GM19025 (cell line): ENCODE data around the gene CAPS.
"Not testable (repeated sequence)": the region's sequence is repeated elsewhere in the genome, so short reads cannot be mapped to it uniquely, and the experiment has no call there.

Source experiments
- ATAC-seq: cut with Tn5 transposase; IDR thresholded peaks from one replicate; pipeline ENCODE4 v1.9.1; 2021; ENCODE audit warnings: mild to moderate bottlenecking, low read depth, moderate library complexity; ENCODE audit not compliant: unreplicated experiment

CAPS gene

DNA sequence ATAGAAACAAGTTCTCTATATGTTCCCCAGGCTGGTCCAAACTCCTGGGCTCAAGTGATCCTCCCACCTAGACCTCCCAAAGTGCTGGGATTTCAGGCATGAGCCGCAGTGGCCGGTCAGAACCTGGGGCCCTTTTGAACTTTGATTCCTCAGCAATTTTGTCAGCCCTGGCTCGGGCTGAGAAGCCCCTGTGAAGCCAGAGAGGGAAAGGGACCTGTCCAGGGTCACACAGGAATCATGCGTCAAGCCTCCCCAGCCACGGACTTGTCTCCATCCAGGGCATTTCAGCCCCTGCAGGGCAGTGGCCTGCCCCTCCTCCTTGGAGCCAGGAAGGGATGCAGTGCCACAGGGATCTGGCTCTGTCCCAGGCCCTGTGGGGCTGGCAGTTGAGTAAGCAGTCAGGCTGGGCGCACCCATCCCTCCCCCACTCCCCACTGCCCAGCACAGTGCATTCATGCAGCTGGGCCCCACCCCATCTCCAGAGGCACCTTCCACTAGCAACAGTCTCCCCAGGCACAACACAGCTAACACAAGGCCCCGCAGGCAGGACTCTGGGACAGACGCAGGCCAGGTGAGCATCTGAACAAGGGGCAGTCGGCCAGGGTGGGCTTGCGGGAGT, at the start of gene CAPS:
Gene CAPS (plus strand): TSS at position 516 of the 619 bp plus-strand sequence. CDS start 153 bp downstream, outside the sequence.
- no peak for ATAC-seq

DNA sequence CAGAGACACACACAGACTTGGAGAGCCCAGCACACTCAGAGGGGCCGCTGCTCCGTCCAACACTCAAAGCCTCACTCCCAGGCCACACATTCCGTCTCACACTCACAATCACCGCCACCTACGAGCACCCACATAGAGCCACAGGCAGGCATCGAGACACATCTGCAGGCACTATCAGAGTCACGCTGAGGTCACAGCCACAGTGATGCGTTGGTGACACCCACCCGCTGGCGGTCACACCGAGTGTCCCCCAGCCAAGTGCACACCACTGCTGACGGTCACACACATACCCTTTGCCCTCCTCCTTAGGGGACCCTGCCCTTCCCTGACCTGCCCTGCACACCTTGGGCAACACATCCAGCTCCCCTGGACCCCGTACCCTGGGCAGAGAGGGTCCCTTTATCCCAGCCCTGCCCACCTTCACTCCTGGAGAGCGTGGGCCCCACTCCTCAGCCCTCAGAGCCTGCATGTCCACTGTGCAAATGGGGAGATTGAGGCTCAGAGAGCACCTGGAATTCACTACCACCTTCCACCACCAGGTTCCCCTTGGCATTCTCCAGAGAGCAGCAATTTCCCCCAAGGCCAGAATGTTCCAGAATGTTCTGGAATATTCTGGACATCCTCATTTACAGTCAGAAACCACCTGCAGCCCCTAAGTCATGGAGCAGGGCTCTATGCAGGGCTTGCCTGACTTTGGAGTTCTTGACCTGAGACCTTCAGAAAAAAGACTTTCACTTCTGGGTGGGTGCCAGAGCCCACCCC, 49.1 kb upstream of the CAPS start:
- ATAC-seq = no peak

DNA sequence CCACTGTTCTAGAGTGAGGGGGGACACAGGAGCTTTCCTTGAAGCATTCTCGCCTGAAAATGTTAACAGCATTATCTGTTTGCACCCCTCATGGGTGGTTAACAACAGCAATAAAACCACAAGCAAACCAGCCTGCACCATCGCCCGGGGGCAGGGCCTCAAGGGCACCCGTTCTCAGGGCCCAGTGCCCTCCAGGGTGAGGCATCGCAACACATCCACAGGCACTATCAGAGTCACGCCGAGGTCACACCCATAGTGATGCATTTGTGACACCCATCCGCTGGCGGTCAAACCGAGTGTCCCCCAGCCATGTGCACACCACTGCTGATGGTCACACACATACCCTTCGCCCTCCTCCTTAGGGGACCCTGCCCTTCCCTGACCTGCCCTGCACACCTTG, 48.3 kb upstream of the CAPS start:
- no peak for ATAC-seq

DNA sequence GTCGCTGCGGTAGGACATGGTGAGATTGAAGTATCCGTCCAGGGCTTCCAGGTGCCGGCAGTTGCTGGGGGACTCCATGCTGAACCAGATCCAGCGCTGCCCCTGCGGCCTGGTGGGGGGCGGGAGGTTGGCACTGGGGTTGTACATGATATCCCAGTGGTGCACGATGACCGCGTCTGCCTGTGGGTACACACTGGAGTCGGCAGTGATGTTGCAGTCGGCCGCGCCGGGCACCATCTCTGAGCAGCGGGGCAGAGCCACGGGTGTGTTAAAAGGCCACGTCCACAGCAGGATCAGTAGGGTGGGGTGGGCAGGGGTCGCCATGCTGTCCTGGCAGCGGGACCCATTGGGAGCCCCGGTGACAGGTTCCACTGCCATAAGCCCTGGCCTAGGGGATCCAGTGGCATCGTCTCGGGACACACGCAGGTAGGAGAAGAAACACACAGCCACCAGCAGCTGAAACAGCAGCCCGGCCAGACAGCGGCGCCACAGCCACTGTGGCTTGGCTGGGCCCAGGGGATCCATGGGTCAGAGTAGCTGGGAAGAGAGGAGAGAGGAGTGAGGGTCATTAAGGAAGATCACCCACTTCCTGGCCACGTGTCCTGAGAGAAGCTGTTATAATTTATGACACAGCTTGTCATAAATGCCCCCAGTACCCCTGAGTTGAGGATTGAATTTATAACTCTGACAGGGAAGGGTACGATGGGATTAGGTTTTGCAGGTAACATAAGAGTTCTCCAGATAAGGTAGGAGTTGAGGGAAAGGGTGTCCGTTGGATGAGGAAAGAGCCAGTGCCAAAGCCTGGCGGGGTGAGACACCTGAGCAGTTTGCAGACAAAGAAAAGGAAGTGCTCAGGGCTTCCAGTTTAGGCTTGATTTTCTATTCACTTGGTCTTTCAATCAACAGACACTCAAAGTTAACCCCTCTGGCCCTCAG, 46.6 kb upstream of the CAPS start:
- no peak for ATAC-seq

DNA sequence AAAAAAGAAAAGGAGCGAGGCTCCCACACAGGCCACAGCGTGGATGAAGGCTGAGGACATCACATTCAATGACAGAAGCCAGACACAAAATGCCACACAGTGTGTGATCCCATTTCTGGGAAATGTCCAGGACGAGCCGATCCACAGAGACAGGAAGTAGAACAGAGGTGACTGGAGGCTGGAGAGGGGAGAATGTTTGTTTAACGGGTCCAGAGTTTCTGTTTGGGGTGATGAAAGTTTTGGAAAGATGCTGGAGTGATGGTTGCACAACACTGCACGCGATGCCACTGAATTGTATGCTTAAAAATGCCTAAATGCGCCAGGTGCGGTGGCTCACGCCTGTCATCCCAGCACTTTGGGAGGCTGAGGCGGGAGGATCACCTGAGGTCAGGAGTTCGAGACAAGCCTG, 43.1 kb upstream of the CAPS start:
- ATAC-seq = no peak

DNA sequence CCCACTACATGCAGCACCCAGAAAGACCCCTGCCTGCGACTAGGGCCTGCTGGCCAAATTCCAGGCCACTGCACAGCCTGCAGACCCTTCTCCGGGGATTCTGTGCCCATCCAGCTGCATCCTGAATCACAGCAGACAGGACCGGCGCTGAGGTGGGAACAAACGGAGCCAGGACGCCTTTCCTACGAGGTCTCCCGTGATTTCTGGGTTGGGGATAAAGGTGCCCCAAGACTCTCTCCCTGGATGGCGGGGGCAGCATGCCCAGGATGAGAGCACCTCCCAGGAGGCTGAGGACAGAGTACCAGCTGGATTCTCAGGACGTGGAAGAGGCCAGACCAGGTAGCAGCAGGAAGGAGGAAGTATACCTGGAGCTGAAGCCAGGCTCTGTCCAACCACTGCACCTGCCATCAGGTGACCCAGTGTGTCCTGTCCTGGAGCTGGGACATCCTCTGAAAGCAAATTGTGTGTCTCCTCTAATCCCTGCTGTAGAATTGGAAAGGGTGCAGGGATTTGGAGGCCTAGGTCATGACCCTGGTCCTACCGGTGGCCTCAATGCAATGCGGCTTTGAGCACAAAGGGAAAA, 40.3 kb upstream of the CAPS start:
- no peak for ATAC-seq

DNA sequence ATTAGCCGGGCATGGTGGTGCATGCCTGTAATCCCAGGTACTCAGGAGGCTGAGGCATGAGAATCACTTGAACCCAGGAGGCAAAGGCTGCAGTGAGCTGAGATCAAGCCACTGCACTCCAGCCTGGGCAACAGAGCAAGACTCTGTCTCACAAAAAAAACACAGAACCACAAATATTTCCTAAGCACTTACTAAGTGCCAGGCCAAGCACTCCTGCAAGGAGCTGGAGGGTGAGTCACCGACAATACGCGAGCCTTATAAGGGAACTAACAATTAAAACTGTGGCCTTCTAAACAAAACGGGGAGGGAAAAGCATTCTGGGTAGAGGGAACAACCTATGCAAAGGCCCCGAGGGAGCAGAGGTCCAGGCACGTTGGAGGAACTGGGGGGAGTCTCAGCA, 39.6 kb upstream of the CAPS start:
- not testable (repeated sequence) for ATAC-seq

DNA sequence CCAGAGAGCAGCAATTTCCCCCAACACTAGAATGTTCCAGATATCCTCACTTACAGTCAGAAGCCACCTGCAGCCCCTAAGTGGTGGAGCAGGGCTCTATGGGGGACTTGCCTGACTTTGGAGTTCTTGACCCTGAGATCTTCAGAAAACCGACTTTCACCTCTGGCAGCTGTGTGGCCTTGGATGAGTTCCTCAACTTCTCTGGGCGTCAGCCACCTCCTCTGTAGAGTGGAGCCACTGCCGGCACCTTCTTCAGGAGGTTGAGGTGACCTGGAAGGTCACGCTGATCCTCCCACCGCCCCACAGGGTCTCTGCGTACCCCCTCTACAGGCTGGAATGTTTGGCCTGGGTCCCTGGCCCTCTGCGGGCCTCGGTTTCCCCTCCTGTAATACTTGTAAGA, 36.6 kb upstream of the CAPS start:
- no peak for ATAC-seq

DNA sequence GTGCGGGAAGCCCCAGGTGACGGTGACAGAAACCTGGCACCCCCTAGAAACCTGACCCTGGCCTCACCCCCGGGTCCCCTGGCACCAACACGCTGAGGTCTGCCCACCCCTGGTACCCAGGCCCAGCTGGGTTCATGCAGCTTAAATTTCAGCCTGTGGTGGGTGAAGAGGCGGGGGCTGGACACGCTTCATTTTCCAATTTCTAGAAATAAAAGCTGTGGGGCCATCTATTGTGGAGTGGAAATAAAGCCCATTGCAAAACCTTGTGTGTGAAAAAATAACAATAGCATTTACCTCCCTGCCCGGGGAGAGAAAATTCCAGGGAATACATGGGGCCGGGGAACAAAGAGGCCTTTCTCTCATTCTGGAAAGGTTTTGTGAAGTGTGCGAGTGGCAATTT, 36.2 kb upstream of the CAPS start:
- no peak for ATAC-seq

DNA sequence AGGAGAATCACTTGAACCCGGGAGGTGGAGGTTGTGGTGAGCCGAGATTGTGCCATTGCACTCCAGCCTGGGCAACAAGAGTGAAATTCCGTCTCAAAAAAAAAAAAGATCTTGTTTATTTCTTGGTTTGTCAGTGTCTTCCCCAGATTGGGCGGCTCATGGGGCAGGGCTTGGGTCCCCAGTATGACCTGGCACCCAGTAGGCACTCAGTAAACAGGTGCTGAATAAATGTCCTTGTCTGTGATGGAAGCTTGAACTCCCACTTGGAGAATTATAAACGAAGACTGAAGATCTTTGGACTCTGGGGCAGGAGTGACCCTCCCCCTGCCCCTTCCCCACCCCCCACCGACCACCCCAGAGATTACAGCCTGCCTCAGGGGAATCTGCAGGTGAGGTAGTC, 33.9 kb upstream of the CAPS start:
- ATAC-seq = no peak

DNA sequence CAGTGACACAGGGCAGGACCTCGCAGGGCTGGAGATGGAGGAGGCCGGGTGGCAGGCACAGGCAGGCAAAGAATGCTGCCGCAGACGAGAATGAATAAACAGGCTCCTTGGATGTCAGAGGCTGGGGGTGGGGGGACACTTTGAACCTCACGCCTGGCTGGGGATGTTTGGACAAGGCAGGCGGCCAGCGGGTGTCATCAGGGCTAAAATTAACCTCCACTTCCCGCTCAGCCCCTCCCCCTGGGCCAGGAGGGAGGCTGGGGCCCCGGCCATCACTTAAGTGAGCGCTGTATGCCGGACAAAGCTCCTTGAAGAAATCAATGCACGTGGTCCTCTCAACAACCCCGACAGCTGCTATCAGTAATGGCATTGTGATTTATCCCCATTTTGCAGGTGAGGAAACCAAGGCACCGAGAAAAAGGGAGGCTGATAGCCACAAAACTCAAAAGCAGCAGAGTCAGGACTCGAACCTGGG, 33.4 kb upstream of the CAPS start:
- ATAC-seq = no peak

DNA sequence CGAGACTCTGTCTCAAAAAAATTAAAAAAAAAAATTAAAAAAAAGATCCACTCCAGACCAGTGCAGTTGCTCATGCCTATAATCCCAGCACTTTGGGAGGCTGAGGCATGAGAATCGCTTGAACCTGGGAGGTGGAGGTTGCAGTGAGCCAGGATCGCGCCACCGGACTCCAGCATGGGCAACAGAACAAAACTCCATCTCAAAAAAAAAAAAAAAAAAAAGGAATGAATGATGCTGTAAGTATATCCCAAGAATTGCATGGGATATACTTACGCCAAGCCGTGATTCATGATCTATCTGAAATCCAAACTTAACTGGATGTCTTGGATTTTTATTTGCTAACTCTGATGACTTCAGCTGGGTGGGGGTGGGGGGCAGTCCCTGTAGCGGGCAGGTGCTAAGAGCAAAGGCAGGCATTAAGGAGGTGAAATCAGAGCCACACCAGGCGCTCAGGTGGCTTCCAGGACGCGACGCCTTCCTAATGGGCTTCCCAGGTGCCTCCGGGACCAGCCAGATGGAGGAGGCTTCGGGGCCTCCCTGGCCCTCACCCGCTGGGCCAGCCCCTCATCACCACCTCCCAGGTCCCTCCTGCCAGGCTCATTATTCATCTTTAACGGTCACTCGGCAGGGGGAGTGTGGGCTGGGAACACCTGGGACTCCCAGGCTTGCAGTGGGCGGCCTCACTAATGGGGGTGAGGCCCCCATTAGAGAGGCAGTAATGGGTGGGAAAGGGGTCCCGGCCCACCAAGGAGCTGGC, 32.3 kb upstream of the CAPS start:
- no peak for ATAC-seq

DNA sequence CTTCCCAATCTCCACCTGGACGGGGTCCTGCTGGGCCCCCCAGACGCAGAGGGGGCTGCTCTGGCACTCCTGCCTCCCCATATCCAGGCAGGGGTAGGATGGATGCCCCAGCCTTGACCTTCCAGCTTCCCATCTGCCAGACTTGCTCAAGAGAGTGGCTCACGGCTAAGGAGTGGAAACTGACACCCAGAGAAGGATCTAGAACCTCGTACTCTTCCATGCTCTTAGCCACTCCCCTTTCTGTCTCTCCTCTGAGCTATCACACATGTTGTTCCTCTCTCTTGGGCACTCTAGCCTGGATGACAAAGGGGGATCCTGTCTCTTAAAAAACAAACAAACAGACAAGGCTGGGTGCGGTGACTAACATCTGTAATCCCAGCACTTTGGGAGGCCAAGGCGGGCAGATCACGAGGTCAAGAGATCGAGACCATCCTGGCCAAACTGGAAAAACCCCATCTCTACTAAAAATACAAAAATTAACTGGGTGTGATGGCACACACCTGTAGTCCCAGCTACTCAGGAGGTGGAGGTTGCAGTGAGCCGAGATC, 31.6 kb upstream of the CAPS start:
- ATAC-seq = no peak

DNA sequence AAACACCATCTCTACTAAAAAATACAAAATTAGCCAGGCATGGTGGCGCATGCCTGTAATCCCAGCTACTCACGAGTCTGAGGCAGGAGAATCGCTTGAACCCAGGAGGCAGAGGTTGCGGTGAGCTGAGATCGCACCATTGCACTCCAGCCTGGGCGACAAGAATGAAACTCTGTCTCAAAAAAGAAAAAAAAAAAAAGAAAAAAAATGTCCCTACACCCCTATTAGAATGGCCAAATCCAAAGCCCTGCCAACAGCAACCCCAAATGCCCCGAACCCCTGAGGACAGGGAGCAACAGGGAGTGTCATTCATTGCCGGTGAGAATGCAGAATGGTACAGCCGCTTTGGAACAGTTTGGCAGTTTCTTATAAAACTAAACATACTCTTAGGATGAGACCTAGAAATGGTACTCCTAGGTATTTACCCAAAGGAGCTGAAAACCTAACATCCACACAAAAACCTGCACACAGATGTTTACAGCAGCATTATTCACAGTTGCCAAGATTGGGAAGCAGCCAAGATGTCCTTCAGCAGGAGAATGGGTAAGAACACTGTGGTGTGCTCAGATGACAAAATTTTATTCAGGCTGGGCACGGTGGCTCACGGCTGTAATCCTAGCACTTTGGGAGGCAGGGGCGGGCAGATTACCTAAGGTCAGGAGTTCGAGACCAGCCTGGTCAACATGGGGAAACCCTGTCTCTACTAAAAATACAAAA, 30.7 kb upstream of the CAPS start:
- not testable (repeated sequence) for ATAC-seq

DNA sequence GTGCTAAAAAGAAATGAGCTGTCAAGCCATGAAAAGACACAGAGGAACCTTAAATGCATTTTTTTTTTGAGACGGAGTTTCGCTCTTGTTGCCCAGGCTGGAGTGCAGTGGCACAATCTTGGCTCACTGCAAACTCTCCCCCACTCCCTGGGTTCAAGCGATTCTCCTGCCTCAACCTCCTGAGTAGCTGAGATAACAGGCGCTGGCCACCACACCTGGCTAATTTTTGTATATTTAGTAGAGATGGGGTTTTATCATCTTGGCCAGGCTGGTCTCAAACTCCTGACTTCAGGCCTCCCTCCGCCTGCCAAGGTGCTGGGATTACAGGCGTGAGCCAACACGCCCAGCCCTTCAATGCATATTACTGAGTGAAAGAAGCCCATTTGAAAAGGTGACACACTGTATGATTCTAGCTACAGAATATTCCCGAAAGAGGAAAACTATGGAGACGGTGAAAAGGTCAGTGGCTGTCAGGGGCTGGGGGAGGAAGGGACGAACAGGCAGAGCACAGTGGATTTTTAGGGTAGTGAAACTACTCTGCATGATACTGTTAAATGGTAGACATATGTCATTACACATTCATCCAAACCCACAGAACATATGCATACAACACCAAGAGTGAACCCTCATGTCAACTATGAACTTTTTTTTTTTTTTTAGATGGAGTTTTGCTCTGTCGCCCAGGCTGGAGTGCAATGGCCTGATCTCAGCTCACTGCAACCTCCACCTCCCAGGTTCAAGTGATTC, 29.8 kb upstream of the CAPS start:
- ATAC-seq = not testable (repeated sequence)

DNA sequence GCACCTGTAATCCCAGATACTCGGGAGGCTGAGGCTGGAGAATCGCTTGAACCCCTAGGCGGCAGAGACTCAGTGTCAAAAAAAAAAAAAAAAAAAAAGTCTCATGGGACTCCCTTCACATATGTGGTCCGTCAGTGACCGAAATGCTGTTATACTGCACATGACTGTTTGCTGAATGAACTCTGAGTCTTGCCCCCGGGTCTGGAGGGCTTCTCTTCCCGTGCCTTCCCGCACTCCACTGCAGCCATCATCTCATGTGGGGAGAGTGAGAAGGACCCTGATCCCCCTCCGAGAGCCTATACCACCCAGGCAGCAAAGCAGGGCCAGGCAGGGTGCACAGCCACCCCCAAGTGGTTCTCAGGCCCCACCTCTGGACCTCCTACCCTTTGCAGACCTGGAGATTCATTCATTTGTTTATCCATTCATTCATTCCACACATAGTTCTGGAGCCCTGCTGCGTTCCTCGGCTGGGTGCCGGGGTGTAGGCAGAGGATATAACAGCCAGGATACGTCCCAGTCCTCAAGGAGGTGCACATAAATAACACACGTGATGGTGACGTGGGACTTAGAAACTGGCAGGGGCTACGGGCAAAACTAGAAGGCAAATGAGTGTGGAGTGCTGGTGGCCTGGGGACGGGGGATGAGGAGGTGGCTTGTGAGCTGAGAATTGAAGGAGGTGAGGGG, 24.6 kb upstream of the CAPS start:
- ATAC-seq = no peak

DNA sequence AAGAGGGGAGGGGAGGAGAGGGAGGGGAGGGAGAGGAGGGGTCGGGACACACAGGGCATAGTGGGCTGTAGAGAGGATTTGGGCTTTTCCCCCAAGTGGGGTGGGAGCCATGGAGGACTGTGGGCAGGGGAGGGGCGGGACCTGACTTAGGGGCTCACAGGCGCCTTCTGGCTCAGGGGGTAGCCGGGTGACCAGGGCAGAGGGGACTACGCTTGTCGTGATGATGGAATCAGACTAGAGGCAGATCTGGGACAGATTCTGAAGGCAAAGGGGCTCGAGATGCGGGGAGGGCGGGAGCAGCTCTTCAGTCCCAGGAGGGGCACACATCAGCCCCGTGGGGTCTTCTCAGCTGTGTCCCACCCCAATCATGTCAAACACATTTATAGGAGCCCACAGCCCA, 24.0 kb upstream of the CAPS start:
- ATAC-seq = no peak

DNA sequence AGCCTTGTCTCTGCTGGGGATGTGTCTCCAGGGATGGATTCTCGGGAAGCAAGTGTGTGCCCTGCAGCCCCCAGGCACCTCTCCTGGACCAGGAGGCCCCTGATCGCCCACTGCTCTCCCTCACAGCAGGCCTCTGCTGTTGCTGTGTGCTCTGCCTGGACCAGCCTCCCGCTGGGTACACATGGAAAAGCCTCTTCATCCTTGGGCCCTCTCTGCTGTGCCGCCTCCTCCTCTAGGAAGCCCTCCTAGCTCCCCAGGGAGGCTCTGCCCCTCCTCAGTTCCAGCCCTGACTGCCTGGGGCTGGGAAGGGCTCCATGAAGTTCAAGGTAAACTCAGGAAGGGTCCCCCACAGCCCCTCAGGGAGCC, 22.5 kb upstream of the CAPS start:
- no peak for ATAC-seq
